DMS53 (cell line): Measurements from ENCODE around the gene DCLRE1C.
"Not testable (repeated sequence)": the region's sequence is repeated elsewhere in the genome, so short reads cannot be mapped to it uniquely, and the experiment has no call there.

Experiments used
- DNase-seq: peaks from one replicate; lab custom pipeline; 2025; lab: John Stamatoyannopoulos, UW

DCLRE1C gene

GRCh38 chr10:14884082-14884481 lies 69.8 kb downstream of the DCLRE1C start:
- DNase-seq: no peak

DNA sequence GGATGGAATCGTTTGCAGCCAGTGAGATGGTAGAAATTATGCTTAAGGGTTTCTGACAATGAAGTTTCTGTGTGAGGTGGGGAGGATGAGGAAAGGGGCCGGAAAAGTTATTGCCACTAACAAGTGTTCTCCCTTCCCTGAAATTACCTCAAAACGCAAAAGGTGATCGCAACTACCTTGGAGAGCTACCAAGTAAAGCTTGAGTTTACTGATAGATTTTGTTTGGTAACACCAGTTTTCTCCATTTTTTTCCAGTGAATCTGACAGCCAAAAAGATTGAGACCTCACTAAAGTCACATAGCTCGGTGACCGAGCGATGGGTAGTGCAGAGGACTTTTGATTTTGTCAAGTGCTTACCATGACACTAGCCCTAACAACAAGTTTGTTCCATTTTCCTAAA lies 73.7 kb downstream of the DCLRE1C start:
- no peak for DNase-seq

- DNase-seq: no peak
Observed at GRCh38 chr10:14879928-14880193, 74.0 kb downstream of the DCLRE1C start.

- DNase-seq: peak; percentile 78
Observed at GRCh38 chr10:14879124-14879927, 74.6 kb downstream of the DCLRE1C start.

- DNase-seq: peak; percentile 99
Observed at GRCh38 chr10:14878266-14879123, 75.4 kb downstream of the DCLRE1C start, which contains the start of gene SUV39H2. SUV39H2 (plus strand) TSS chr10:14878866; CDS start chr10:14878889, 23 bp downstream.

DNA sequence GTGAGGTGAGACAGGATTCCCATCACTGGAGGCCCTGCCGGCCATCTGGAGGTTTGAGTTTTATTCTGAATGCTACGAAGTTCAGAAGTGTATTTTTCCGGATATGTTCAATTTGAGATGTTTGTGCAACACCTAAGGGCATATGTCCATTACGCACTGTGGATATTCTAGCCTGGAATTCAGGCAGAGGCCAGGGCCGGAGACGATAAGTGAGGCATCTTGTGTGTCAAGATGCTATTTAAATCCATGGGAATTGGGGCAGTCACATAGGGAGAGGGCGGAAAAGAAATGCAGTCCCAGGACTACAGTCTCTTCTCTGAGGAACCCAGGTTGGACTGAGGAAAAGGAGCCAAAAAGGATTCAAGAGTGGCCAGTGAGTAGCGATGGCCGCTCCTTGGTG lies 77.1 kb downstream of the DCLRE1C start:
- no peak for DNase-seq

DNA sequence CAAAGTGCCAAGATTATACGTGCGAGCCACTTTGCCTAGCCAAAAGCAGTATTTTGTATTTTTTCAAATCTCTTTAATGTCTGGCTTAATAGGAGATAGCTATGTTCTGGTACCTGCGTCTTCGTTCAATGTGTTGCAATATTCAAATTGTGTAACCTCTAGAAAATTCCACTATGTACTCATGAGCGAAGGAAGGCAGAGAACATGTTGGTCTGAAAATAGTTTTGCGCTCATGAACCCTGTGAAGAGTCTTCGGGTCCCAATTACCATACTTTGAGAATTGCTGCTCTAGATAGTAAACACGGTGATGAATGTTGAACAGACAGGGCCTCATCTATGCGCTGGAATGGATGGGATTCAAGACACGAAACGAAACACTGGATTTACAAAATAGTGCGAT lies 78.0 kb downstream of the DCLRE1C start:
- no peak for DNase-seq

GRCh38 chr10:14873090-14873760 lies 80.7 kb downstream of the DCLRE1C start:
- DNase-seq: no peak

DNA sequence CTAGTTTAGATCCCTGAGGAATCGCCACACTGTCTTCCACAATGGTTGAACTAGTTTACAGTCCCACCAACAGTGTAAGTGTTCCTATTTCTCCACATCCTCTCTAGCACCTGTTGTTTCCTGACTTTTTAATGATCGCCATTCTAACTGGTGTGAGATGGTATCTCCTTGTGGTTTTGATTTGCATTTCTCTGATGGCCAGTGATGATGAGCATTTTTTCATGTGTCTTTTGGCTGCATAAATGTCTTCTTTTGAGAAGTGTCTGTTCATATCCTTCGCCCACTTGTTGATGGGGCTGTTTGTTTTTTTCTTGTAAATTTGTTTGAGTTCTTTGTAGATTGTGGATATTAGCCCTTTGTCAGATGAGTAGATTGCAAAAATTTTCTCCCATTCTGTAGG lies 89.0 kb downstream of the DCLRE1C start:
- DNase-seq: not testable (repeated sequence)

DNA sequence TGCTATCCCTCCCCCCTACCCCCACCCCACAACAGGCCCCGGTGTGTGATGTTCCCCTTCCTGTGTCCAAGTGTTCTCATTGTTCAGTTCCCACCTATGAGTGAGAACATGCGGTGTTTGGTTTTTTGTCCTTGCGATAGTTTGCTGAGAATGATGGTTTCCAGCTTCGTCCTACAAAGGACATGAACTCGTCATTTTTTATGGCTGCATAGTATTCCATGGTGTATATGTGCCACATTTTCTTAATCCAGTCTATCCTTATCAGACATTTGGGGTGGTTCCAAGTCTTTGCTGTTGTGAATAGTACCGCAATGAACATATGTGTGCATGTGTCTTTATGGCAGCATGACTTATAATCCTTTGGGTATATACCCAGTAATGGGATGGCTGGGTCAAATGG lies 89.4 kb downstream of the DCLRE1C start:
- DNase-seq: not testable (repeated sequence)

DNA sequence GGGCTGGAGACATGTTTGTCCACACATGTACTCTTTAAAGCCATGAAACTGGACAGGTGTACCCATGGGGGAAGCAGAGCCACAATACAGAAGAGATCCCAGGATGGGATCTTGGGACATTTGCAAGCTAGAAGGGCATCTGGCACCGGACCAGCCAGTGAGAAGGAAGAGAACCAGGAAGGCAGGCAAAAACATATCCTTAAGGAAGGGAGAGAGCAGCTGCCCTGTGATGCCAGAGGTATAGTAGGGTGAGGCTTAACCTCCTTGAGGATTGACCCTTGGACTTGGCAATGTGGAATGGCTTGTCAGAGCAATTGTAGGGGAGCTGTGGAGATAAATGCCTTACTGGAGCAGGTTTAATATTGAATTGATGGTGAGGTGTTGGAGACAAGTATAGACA lies 93.1 kb downstream of the DCLRE1C start:
- DNase-seq: no peak

- no peak for DNase-seq
Observed at GRCh38 chr10:14859775-14860174, 94.1 kb downstream of the DCLRE1C start.

DNA sequence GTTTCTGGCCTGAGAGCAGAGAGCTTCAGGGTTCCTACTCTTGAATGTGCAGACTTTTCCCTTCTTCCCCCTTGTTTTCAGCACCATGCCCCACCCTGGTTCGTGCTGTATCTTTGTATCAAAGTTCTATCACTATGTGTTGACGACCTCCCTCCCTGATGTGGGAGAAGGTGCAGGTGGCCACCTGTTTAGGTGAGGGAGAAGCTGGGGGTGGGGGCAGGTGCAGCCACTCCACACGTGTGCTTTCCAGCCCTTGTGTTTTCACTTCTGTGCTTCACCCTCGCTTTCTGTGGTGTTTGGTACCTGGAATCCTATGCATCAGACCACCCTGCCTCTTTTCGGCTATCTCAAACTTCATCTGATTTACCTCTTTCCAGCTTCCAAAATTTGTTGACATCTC lies 94.9 kb downstream of the DCLRE1C start:
- DNase-seq: no peak

- DNase-seq: peak; percentile 28
Observed at GRCh38 chr10:14858338-14858960, 95.4 kb downstream of the DCLRE1C start.

GRCh38 chr10:14855453-14855852 lies 98.4 kb downstream of the DCLRE1C start:
- no peak for DNase-seq

DNA sequence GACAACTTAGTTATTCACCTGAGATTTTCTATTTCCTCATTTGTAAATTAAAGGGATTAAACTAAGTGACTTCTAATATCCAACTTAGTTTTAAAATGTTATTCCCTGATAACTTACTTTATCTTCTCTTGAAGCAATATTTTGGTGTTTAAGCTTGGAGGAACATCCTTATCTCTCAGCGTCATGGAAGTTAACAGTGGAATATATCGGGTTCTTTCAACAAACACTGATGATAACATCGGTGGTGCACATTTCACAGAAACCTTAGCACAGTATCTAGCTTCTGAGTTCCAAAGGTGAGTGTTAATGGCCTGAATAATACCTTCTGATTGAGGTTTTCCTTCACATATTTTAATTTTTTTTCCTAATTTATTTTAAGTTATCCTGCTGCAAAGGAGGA lies 101.7 kb downstream of the DCLRE1C start:
- no peak for DNase-seq
